Liver (tissue), 9 donors: ENCODE measurements around the gene GGA1. TPM values are rescaled to one million over a fixed set of nuclear protein-coding genes. Genes with fewer than 3 reads are reported as not detected.

Source experiments
- DNase-seq: peaks from one replicate; pipeline ENCODE4 v3.0.0-alpha.2; 2017; ENCODE audit warnings: low spot score
- H3K27ac ChIP-seq, 2 donors: one replicate each; pipeline ENCODE4 v1.7.0; 2013; ENCODE audit warnings: inconsistent platforms in 2 of 2, low read length in 2 of 2, control low read depth in 1 of 2, low read depth in 1 of 2, mild to moderate bottlenecking in 1 of 2
- H3K27me3 ChIP-seq, 4 donors: one replicate each; pipeline versions ENCODE4 v1.6.1 to v1.7.0; 2013; ENCODE audit warnings: low read length in 3 of 4, inconsistent platforms in 1 of 4, mild to moderate bottlenecking in 1 of 4, moderate library complexity in 1 of 4; ENCODE audit not compliant: control insufficient read depth in 4 of 4, insufficient read depth in 4 of 4
- H3K36me3 ChIP-seq, 4 donors: one replicate each; pipeline versions ENCODE4 v1.6.1 to v1.7.0; 2013; ENCODE audit warnings: low read length in 3 of 4, mild to moderate bottlenecking in 3 of 4, low read depth in 1 of 4, moderate library complexity in 1 of 4; ENCODE audit not compliant: control insufficient read depth in 4 of 4, insufficient read depth in 3 of 4
- H3K4me1 ChIP-seq, 4 donors: one replicate each; pipeline versions ENCODE4 v1.6.1 to v1.7.0; 2013; ENCODE audit warnings: low read length in 3 of 4, mild to moderate bottlenecking in 3 of 4, moderate library complexity in 1 of 4; ENCODE audit not compliant: control insufficient read depth in 4 of 4, insufficient read depth in 4 of 4
- H3K4me3 ChIP-seq, 3 donors: one replicate each; pipeline versions ENCODE4 v1.6.1 to v1.7.0; 2013; ENCODE audit warnings: low read length in 3 of 3, control low read depth in 1 of 3, low read depth in 1 of 3, mild to moderate bottlenecking in 1 of 3
- H3K9ac ChIP-seq, 2 donors: one replicate each; pipeline ENCODE4 v1.7.0; 2013; ENCODE audit warnings: low read length in 2 of 2, mild to moderate bottlenecking in 2 of 2, moderate library complexity in 2 of 2, control low read depth in 1 of 2, low read depth in 1 of 2
- H3K9me3 ChIP-seq, 4 donors: one replicate each; pipeline versions ENCODE4 v1.6.1 to v1.7.0; 2013; ENCODE audit warnings: low read length in 3 of 4; ENCODE audit not compliant: control insufficient read depth in 4 of 4
- ATF3 ChIP-seq: IDR thresholded peaks from 2 replicates; pipeline ENCODE4 v1.6.1; 2016; ENCODE audit warnings: antibody characterized with exemption
- CTCF ChIP-seq: fragments of 150-350 bp; IDR thresholded peaks from 2 replicates; pipeline ENCODE4 v1.5.1; 2017; ENCODE audit warnings: improper control_type of control experiment, low read depth, low read length; ENCODE audit not compliant: missing input control
- EGR1 ChIP-seq, 2 donors: IDR thresholded peaks; 2 replicates each; pipeline ENCODE4 v1.6.1; 2016 to 2018; ENCODE audit warnings: antibody characterized with exemption in 2 of 2, low read depth in 2 of 2
- FOXA2 ChIP-seq: IDR thresholded peaks from 2 replicates; pipeline ENCODE4 v1.6.1; 2016; ENCODE audit warnings: antibody characterized with exemption
- GABPA ChIP-seq, 2 donors: IDR thresholded peaks in 1 of 2; conservative IDR thresholded peaks in 1 of 2; 2 replicates each; pipeline ENCODE4 v1.6.1; 2016; ENCODE audit warnings: antibody characterized with exemption in 2 of 2, mild to moderate bottlenecking in 1 of 2, moderate library complexity in 1 of 2
- HNF4A ChIP-seq, 2 donors: conservative IDR thresholded peaks; 2 replicates each; pipeline ENCODE4 v1.6.1; 2016; ENCODE audit warnings: antibody characterized with exemption in 2 of 2, mild to moderate bottlenecking in 2 of 2
- HNF4G ChIP-seq: IDR thresholded peaks from 2 replicates; pipeline ENCODE4 v1.6.1; 2016; ENCODE audit warnings: antibody characterized with exemption
- JUND ChIP-seq, 2 donors: IDR thresholded peaks; 2 replicates each; pipeline ENCODE4 v1.6.1; 2016; ENCODE audit warnings: antibody characterized with exemption in 2 of 2
- NR2F2 ChIP-seq: IDR thresholded peaks from 2 replicates; pipeline ENCODE4 v1.6.1; 2016; ENCODE audit warnings: antibody characterized with exemption
- RAD21 ChIP-seq, 2 donors: IDR thresholded peaks; 2 replicates each; pipeline ENCODE4 v1.6.1; 2016; ENCODE audit warnings: antibody characterized with exemption in 2 of 2, mild to moderate bottlenecking in 2 of 2
- RXRA ChIP-seq, 2 donors: IDR thresholded peaks; 2 replicates each; pipeline ENCODE4 v1.6.1; 2017 to 2018; ENCODE audit warnings: antibody characterized with exemption in 2 of 2, mild to moderate bottlenecking in 1 of 2
- SP1 ChIP-seq: IDR thresholded peaks from 2 replicates; pipeline ENCODE4 v1.6.1; 2018; ENCODE audit warnings: antibody characterized with exemption, mild to moderate bottlenecking
- TAF1 ChIP-seq: conservative IDR thresholded peaks from 2 replicates; pipeline ENCODE4 v1.6.1; 2016; ENCODE audit warnings: antibody characterized with exemption, mild to moderate bottlenecking
- YY1 ChIP-seq: IDR thresholded peaks from 2 replicates; pipeline ENCODE4 v1.6.1; 2016; ENCODE audit warnings: antibody characterized with exemption, mild to moderate bottlenecking
- WGBS: extraction: QIAGEN DNeasy Blood & Tissue Kit; methylation state at CpG from one replicate; pipeline ENCODE4 v1.1.7; 2013; 5-methylcytosine and 5-hydroxymethylcytosine counted together
- polyA plus RNA-seq, 2 donors: library from polyadenylated mRNA; stranded (reverse) in 1 of 2; unstranded in 1 of 2; fragments of 200-250 nt in 1 of 2; fragments of >200 nt in 1 of 2; fragmentation: Nextera tagmentation in 1 of 2; extraction: Ambion mirVana in 1 of 2; gene quantifications; one replicate each; pipeline versions ENCODE4 v1.2.1 to v1.2.3, GENCODE V29; 2013 to 2015
- total RNA-seq, 2 donors: library from RNA; depleted of rRNA; stranded (reverse); fragments of >200 nt; gene quantifications; one replicate each; pipeline ENCODE4 v1.2.3, GENCODE V29; 2014
- TF ChIP-seq, protein P1 (sequence below): IDR thresholded peaks from 2 replicates; pipeline ENCODE4 v1.6.1; 2016; ENCODE audit warnings: antibody characterized with exemption
- TF ChIP-seq, protein P2 (sequence below): IDR thresholded peaks from 2 replicates; pipeline ENCODE4 v1.6.1; 2016; ENCODE audit warnings: antibody characterized with exemption, mild to moderate bottlenecking
- donor health status: healthy.
- donor health status: healthy.
- donor health status: healthy.
- donor health status: healthy.
- donor health status: healthy.

Gene GGA1
- total and polyA plus RNA-seq, 4 donors: 15.1 to 26.4 (median 17.8) TPM

DNA sequence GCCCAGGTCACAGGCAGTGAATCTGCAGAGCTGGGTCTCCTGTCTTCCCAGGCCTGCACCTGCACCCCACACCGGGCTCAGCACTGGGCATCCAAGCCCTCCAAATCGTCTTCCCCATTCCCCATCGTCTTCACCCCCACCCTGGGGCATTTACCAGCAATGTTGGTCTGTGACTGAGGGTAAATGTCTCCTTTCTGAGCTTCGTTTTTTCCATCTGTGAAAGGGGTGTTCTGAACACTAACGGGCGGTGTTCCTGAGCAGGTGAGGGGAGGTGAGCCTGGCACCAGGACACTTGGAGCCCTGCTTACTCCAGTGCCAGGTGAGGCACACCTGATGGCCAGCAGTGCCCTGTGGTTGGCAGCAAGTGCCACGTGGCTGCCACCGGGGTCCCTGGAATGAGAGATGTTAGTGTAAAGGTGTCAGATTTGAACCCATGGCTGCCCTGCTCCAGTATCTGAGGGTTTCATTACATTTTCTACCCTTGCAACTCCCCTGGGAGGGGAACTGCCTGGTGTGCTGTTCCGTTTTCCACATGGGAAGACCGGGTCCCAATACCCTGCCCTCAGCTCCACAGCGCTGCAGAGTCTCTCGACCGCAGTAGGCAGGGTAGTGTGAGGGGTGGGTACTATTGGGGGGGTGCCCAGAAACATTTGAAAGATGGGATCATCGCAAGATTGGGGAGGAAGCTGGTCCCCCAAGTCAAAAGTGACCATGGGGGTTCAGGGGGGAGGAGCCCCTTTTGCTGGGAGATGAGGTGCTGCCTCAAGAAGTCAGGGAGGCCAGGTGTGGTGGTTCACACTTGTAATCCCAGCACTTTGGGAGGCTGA is 46.4 kb upstream of the GGA1 start:
- H3K4me3 ChIP-seq: peak overlapping the region; percentile 64 to 92 (median 87)
- peaks cover 43 to 74% (median 61%) of the 10 kb centered on the region in 4 donors for H3K4me1 ChIP-seq
- peaks cover 0 to 10% (median 6%) of the 10 kb centered on the region in 4 donors for H3K36me3 ChIP-seq
- peak overlapping the region; percentile 94 to 100 for H3K27ac ChIP-seq
- TF ChIP-seq HNF4A (conservative IDR thresholded peaks at IDR 0.05): no peak
- H3K9me3 ChIP-seq: no peaks in the 10 kb centered on the region
- no peak for DNase-seq
- H3K27me3 ChIP-seq: no peaks in the 10 kb centered on the region
- 44% methylated on average over 14 of the region's 14 CpGs for WGBS
- peak overlapping the region; percentile 44 to 83 for H3K9ac ChIP-seq

DNA sequence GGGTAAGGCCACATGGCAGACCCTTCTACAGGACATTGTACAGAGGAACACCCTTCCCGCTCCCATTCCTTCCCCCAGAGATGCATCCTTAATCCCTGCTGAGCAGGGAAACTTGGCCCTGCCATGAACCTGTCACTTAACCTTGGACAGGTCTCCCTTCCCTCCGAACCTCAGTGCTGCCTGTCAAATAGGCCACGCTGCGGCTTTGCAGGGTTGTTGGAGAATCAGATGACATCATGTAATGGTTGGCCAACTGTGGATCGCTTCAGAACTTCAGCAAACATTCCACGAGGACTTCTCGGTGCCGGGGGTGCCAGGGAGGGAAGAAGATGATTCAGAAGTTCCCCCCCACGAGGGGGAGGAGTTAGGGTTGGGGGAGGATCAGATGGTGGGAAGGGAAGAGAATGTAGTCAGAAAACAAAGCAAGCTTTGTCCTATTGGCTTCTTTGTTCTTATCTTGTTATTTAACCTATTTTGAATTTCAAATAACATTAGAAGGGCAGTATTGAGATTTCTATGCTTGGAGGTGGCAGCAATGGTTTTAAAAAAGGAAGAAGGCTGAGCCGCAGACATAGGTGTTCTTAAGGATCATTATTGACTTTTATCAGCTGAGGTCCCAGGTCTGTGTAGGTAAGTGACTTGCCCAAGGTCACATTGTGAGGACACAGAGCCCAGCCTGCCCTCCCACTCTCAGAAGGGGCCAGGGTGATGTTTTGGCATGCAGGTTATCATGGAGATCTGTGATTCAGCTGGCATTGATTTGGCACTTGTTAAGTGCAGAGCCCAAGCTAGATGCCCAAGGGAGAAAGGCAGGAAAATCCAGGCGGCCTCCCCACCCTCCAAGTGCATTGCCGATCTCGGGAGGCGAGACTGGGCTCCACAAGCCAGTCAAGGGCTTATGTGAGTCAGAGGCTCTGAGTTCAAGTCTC is 45.2 kb upstream of the GGA1 start:
- H3K27me3 ChIP-seq: no peaks in the 10 kb centered on the region
- peaks cover 38 to 77% (median 64%) of the 10 kb centered on the region in 4 donors for H3K4me1 ChIP-seq

More for the DNA sequence above, 45.2 kb upstream of the GGA1 start:
- peak overlapping the region; percentile 94 to 100 for H3K27ac ChIP-seq
- no peak for DNase-seq
- TF ChIP-seq TAF1 (no peak), YY1 (peak; percentile 56), NR2F2 (peak; percentile 6), HNF4G (no peak), FOXA2 (no peak), JUND (IDR thresholded peaks at IDR 0.05) (peak; percentile 86 to 93), SP1 (peak; percentile 36), CTCF (no peak), RXRA (IDR thresholded peaks at IDR 0.05) (peak; percentile 12 to 63), ATF3 (peak; percentile 56), RAD21 (IDR thresholded peaks at IDR 0.05) (peak in 1 of 2 donors; percentile 23), GABPA (IDR thresholded peaks at IDR 0.05 in 1 of 2, conservative IDR thresholded peaks at IDR 0.05 in 1 of 2) (no peak), EGR1 (IDR thresholded peaks at IDR 0.05; ENCODE audit: low read depth in 2 of 2) (no peak), HNF4A (conservative IDR thresholded peaks at IDR 0.05) (peak in 1 of 2 donors; percentile 28)
- TF ChIP-seq, protein P1, sequence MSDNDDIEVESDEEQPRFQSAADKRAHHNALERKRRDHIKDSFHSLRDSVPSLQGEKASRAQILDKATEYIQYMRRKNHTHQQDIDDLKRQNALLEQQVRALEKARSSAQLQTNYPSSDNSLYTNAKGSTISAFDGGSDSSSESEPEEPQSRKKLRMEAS: peak; percentile 69
- TF ChIP-seq, protein P2, sequence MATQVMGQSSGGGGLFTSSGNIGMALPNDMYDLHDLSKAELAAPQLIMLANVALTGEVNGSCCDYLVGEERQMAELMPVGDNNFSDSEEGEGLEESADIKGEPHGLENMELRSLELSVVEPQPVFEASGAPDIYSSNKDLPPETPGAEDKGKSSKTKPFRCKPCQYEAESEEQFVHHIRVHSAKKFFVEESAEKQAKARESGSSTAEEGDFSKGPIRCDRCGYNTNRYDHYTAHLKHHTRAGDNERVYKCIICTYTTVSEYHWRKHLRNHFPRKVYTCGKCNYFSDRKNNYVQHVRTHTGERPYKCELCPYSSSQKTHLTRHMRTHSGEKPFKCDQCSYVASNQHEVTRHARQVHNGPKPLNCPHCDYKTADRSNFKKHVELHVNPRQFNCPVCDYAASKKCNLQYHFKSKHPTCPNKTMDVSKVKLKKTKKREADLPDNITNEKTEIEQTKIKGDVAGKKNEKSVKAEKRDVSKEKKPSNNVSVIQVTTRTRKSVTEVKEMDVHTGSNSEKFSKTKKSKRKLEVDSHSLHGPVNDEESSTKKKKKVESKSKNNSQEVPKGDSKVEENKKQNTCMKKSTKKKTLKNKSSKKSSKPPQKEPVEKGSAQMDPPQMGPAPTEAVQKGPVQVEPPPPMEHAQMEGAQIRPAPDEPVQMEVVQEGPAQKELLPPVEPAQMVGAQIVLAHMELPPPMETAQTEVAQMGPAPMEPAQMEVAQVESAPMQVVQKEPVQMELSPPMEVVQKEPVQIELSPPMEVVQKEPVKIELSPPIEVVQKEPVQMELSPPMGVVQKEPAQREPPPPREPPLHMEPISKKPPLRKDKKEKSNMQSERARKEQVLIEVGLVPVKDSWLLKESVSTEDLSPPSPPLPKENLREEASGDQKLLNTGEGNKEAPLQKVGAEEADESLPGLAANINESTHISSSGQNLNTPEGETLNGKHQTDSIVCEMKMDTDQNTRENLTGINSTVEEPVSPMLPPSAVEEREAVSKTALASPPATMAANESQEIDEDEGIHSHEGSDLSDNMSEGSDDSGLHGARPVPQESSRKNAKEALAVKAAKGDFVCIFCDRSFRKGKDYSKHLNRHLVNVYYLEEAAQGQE: no peak
- peaks cover 3 to 14% (median 7%) of the 10 kb centered on the region in 4 donors for H3K36me3 ChIP-seq
- H3K4me3 ChIP-seq: peak overlapping the region in 2 of 3 donors; percentile 5 to 36
- WGBS: 34% methylated on average over 14 of the region's 14 CpGs
- no peaks in the 10 kb centered on the region for H3K9me3 ChIP-seq
- H3K9ac ChIP-seq: peak overlapping the region; percentile 44 to 66
